Keratinocyte (primary cell): ENCODE results near the gene POP7. TPM values are rescaled to one million over a fixed set of nuclear protein-coding genes. Genes with fewer than 3 reads are reported as not detected.

ENCODE experiments used
- DNase-seq: peaks from one replicate; pipeline ENCODE4 v3.0.0-alpha.2; 2011; ENCODE audit warnings: low read depth, missing footprints, low spot score
- FAIRE-seq: peaks from 2 replicates; lab custom pipeline; 2011; peaks lifted over from hg19 to GRCh38; lab: Jason Lieb, UNC
- H2AFZ ChIP-seq: 2 replicates; pipeline ENCODE4 v1.6.0; 2012; ENCODE audit warnings: low read length, control low read depth, inconsistent platforms; ENCODE audit not compliant: control insufficient read depth
- H3K27ac ChIP-seq: 2 replicates; pipeline ENCODE4 v1.5.1; 2011; ENCODE audit warnings: low read length; ENCODE audit not compliant: control insufficient read depth, insufficient read depth
- H3K27me3 ChIP-seq: 3 replicates; pipeline ENCODE4 v1.6.0; 2011; ENCODE audit warnings: low read length; ENCODE audit not compliant: control insufficient read depth, insufficient read depth; ENCODE audit errors: extremely low read depth
- H3K36me3 ChIP-seq, 2 experiments: 2 replicates in 1 of 2; 3 replicates in 1 of 2; pipeline ENCODE4 v1.5.1; 2011; ENCODE audit warnings: low read length in 2 of 2, mild to moderate bottlenecking in 1 of 2; ENCODE audit not compliant: control insufficient read depth in 2 of 2, insufficient read depth in 2 of 2; ENCODE audit errors: extremely low read depth in 1 of 2
- H3K4me1 ChIP-seq: 3 replicates; pipeline ENCODE4 v1.5.1; 2011; ENCODE audit warnings: low read length; ENCODE audit not compliant: control insufficient read depth, insufficient read depth; ENCODE audit errors: extremely low read depth
- H3K4me2 ChIP-seq: 3 replicates; pipeline ENCODE4 v1.6.0; 2011; ENCODE audit warnings: low read depth, low read length; ENCODE audit not compliant: control insufficient read depth, insufficient read depth; ENCODE audit errors: extremely low read depth
- H3K4me3 ChIP-seq, 3 experiments: fragments of 200-600 bp in 1 of 3; sonication (generic) in 1 of 3; 2 replicates in 2 of 3; 3 replicates in 1 of 3; pipeline ENCODE4 v1.5.1; 2011 to 2016; ENCODE audit warnings: low read length in 3 of 3, mild to moderate bottlenecking in 3 of 3, control low read depth in 2 of 3, inconsistent platforms in 1 of 3, low read depth in 1 of 3, mixed read lengths in 1 of 3, mixed run types in 1 of 3, moderate library complexity in 1 of 3; ENCODE audit not compliant: control insufficient read depth in 2 of 3, insufficient read depth in 2 of 3; ENCODE audit errors: extremely low read depth in 1 of 3
- H3K79me2 ChIP-seq: 2 replicates; pipeline ENCODE4 v1.6.0; 2012; ENCODE audit warnings: low read length; ENCODE audit not compliant: control insufficient read depth, insufficient read depth
- H3K9ac ChIP-seq: 3 replicates; pipeline ENCODE4 v1.6.0; 2011; ENCODE audit warnings: low read length; ENCODE audit not compliant: control insufficient read depth, insufficient read depth; ENCODE audit errors: extremely low read depth
- H3K9me1 ChIP-seq: 3 replicates; pipeline ENCODE4 v1.6.0; 2011; ENCODE audit warnings: low read length; ENCODE audit not compliant: control insufficient read depth, insufficient read depth; ENCODE audit errors: extremely low read depth
- H3K9me3 ChIP-seq: 2 replicates; pipeline ENCODE4 v1.5.1; 2012; ENCODE audit warnings: low read depth, low read length; ENCODE audit not compliant: control insufficient read depth
- H4K20me1 ChIP-seq: 3 replicates; pipeline ENCODE4 v1.6.0; 2011; ENCODE audit warnings: low read length; ENCODE audit not compliant: control insufficient read depth, insufficient read depth; ENCODE audit errors: extremely low read depth
- CTCF ChIP-seq, 3 experiments: IDR thresholded peaks in 1 of 3; conservative IDR thresholded peaks in 1 of 3; optimal IDR thresholded peaks in 1 of 3; 2 replicates in 2 of 3; 3 replicates in 1 of 3; pipeline versions ENCODE3 to v1.5.1; 2011; ENCODE audit warnings: low read length in 3 of 3, mild to moderate bottlenecking in 3 of 3, moderate library complexity in 2 of 3, control low read depth in 1 of 3, inconsistent platforms in 1 of 3; ENCODE audit not compliant: insufficient read depth in 2 of 3; ENCODE audit errors: extremely low read depth in 1 of 3
- EZH2 ChIP-seq: IDR thresholded peaks from one replicate; pipeline ENCODE4 v1.6.1; 2012; ENCODE audit warnings: inconsistent platforms, mild to moderate bottlenecking, low read length, moderate library complexity
- dilution Hi-C: fragments of 300-500 bp; cut with MboI; formaldehyde crosslinking; loops from one replicate; pipeline ENCODE4 v1.7.0; 2020; ENCODE audit warnings: low sequenced_read_pairs; ENCODE audit not compliant: extremely low pct_ligation_motif_present
- polyA plus RNA-seq, 5 experiments: library from polyadenylated mRNA; depleted of rRNA in 3 of 5; stranded (reverse) in 3 of 5; stranded (forward) in 1 of 5; unstranded in 1 of 5; fragments of >200 nt; gene quantifications; 1 replicate in 1 of 5; 2 replicates in 3 of 5; 3 replicates in 1 of 5; pipeline versions ENCODE4 v1.2.1 to v1.2.3, GENCODE V29; 2011 to 2012; ENCODE audit warnings: missing spikeins in 2 of 5, low read depth in 1 of 5, low replicate concordance in 1 of 5

Gene POP7
- polyA plus RNA-seq, 1 donor (not counting 4 experiments of a cell fraction or from before 2014, with no cell fraction given), result 37.8 TPM

GRCh38 chr7:100692578-100692961 is 13.4 kb upstream of the POP7 start:
- Histone ChIP-seq H4K20me1 (peaks cover 14% of the 10 kb centered on the region), H2AFZ (no peak overlapping the region), H3K36me3 (peaks cover 6 to 8% of the 10 kb centered on the region in 2 experiments), H3K9ac (peak overlapping the region; percentile 86), H3K4me3 (peak overlapping the region; percentile 73 to 87 (median 80)), H3K4me1 (peaks cover 13% of the 10 kb centered on the region), H3K9me3 (no peaks in the 10 kb centered on the region), H3K79me2 (peaks cover 48% of the 10 kb centered on the region), H3K9me1 (no peaks in the 10 kb centered on the region), H3K27me3 (no peaks in the 10 kb centered on the region), H3K27ac (no peak overlapping the region), H3K4me2 (peak overlapping the region; percentile 73)
- FAIRE-seq (no peak), DNase-seq (no peak)
- TF ChIP-seq CTCF (optimal IDR thresholded peaks at IDR 0.05 in 1 of 3, IDR thresholded peaks at IDR 0.05 in 1 of 3, conservative IDR thresholded peaks at IDR 0.05 in 1 of 3; ENCODE audit: extremely low read depth in 1 of 3, insufficient read depth in 2 of 3, low read length in 3 of 3) (no peak), EZH2 (no peak)
- dilution Hi-C loops, result no loop called here

- Histone ChIP-seq H3K27ac (peak overlapping the region; percentile 66), H3K4me2 (peak overlapping the region; percentile 73), H3K79me2 (peaks cover 44% of the 10 kb centered on the region), H3K9ac (peak overlapping the region; percentile 86), H3K27me3 (no peaks in the 10 kb centered on the region), H3K4me3 (peak overlapping the region; percentile 73 to 87 (median 80)), H3K9me3 (no peaks in the 10 kb centered on the region), H4K20me1 (peaks cover 14% of the 10 kb centered on the region), H2AFZ (no peak overlapping the region), H3K4me1 (peaks cover 13% of the 10 kb centered on the region), H3K9me1 (no peaks in the 10 kb centered on the region), H3K36me3 (peaks cover 3 to 4% of the 10 kb centered on the region in 2 experiments)
- DNase-seq, result no peak
- FAIRE-seq, result no peak
- no peak for TF ChIP-seq EZH2
- TF ChIP-seq CTCF (optimal IDR thresholded peaks at IDR 0.05 in 1 of 3, IDR thresholded peaks at IDR 0.05 in 1 of 3, conservative IDR thresholded peaks at IDR 0.05 in 1 of 3; ENCODE audit: extremely low read depth in 1 of 3, insufficient read depth in 2 of 3, low read length in 3 of 3), result no peak
- dilution Hi-C loops, result no loop called here
These were observed 12.4 kb upstream of the POP7 start for GRCh38 chr7:100693312-100694097.
